GM21515 (cell line): ENCODE data around the gene APLNR.

Experiments used
- ATAC-seq: cut with Tn5 transposase; IDR thresholded peaks from one replicate; pipeline ENCODE4 v1.9.1; 2021; ENCODE audit not compliant: unreplicated experiment

APLNR gene

GRCh38 chr11:57219021-57219627, 17.9 kb downstream of the APLNR start:
- no peak for ATAC-seq

DNA sequence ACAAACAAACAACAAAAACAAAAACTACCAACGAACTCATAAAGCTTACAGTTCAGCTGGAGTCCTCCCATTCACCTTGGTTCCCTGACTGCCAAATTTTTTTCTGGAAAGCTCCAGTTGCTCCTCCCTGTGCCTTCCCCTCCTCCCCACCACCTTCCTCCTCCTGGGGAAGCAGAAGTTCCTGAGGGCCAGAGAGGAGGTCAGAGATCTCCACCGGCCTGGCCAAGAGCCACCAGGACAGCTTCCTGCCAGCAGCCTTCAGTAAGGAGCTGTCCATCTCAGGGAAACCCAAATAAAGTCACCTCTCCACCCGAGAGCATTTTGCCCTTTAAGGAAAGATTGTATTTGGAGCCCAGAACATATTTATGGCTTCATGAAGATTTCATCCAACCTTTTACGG, 20.0 kb downstream of the APLNR start:
- ATAC-seq, result no peak

GRCh38 chr11:57216463-57216862, 20.6 kb downstream of the APLNR start:
- ATAC-seq, result no peak

DNA sequence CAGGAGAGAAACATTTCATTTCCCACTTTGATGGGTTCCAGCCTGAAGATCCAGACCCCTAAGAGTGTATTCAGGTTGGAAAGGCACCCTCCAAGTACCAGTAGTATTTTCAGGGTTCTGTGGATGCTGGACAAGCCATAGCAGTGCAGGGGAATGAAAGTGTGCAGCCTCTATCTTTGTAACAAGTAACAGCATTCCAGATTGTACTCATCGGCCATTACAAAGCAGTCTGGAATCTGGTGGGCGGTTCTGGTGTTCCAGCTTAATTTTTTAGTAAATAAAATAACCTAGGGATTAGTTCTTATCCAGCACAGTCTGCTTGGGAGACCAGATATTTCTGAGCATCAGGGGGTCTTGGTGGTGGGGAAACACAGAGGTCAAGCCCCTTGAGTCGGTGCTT, 22.6 kb downstream of the APLNR start:
- ATAC-seq, result no peak

- ATAC-seq, result no peak
Observed at GRCh38 chr11:57214098-57214417, 23.0 kb downstream of the APLNR start.

GRCh38 chr11:57213342-57214097, 23.5 kb downstream of the APLNR start:
- ATAC-seq, result no peak

GRCh38 chr11:57210781-57211180, 26.3 kb downstream of the APLNR start:
- no peak for ATAC-seq

- no peak for ATAC-seq
Observed at GRCh38 chr11:57207168-57207567, 29.9 kb downstream of the APLNR start.

GRCh38 chr11:57205041-57205641, 31.9 kb downstream of the APLNR start:
- no peak for ATAC-seq

- no peak for ATAC-seq
Observed at GRCh38 chr11:57203882-57204480, 33.1 kb downstream of the APLNR start.

- ATAC-seq, result no peak
Observed at GRCh38 chr11:57203359-57203758, 33.7 kb downstream of the APLNR start.

DNA sequence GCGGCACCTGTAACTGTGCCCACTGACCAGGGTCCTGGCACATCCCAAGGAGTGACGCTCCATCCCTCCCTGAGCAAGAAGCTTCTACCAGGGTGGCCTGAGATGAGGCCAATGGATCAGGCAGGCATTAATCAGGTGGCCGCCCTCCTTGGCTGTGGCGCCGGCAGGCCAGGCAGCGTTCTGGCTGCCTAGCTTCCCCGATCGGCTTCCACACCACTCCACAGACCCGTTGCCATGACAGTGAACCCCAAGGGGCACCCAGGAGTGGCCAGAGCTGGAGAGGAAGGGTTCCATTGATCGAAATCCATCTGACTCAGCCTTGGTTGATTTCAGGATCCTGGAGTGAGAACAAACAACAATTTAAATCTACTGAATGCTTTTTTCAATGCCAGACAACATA, 34.8 kb downstream of the APLNR start:
- no peak for ATAC-seq

GRCh38 chr11:57200917-57201316, 36.1 kb downstream of the APLNR start:
- ATAC-seq, result no peak

DNA sequence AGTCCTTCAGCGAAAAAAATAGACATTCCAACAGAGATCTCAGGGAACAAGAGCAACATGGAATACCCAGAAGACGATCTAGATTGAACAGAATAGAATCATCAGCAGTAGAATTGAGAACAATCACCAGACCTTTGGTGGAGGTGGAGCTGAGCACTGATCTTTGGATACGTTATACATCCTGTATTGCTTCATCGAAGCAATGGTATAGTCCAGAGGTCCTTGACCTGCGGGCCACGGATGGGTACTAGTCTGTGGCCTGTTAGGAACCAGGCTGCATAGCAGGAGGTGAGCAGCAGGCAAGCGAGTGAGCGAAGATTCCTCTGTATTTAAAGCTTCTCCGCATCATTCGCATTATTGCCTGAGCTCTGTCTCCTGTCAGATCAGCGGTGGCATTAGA, 37.7 kb downstream of the APLNR start:
- ATAC-seq, result no peak

GRCh38 chr11:57197762-57198161, 39.3 kb downstream of the APLNR start:
- ATAC-seq, result no peak

- ATAC-seq, result no peak
Observed at GRCh38 chr11:57196596-57196995, 40.5 kb downstream of the APLNR start.

- ATAC-seq, result no peak
Observed at GRCh38 chr11:57192316-57192715, 44.7 kb downstream of the APLNR start.

- no peak for ATAC-seq
Observed at GRCh38 chr11:57191311-57192219, 45.5 kb downstream of the APLNR start.

DNA sequence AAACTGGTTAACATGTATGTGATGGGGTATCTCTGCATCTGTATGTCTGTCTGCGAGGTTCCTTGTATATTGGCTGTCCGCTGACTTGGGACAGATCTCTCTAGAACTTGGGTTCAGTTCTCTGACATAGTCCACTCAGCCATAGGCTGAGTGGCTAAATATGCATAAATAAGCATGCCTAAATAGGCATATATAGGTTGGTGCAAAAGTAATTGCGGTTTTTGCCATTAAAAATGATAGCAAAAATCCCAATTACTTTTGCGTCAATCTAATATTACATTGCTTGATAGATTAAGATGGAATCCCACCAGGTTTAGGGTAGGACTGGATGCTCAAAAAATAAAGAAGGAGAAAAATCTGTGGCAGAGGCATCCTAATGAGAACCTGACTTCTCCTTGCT, 46.5 kb downstream of the APLNR start:
- no peak for ATAC-seq
